Measurements from ENCODE around the gene UVRAG.

DNA sequence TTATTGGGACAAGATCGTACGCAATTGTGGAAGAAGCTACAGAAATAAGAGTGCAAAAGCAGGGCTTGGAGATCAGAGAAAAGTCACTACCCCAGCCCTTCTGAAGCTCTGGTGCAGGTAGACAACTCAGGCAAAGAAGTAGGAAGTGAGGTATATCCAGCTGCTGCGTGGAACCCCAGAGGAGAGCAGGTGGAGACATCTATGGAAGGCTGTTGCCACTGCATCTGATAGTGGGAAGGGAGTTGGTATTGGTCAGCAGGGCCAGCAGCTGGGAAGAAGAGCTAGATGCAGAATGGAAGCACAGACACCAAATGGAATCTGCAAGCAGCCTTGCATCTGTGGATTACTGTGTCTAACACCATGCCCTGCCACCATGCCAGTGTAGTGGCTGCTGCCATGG is 226.2 kb downstream of the UVRAG start:
- no peak for TF ChIP-seq CHD1 (IDR thresholded peaks at IDR 0.05; ENCODE audit: low read depth, low read length)
- no peak for TF ChIP-seq RAD21 (IDR thresholded peaks at IDR 0.05; ENCODE audit: low read length)
- TF ChIP-seq, protein P1, sequence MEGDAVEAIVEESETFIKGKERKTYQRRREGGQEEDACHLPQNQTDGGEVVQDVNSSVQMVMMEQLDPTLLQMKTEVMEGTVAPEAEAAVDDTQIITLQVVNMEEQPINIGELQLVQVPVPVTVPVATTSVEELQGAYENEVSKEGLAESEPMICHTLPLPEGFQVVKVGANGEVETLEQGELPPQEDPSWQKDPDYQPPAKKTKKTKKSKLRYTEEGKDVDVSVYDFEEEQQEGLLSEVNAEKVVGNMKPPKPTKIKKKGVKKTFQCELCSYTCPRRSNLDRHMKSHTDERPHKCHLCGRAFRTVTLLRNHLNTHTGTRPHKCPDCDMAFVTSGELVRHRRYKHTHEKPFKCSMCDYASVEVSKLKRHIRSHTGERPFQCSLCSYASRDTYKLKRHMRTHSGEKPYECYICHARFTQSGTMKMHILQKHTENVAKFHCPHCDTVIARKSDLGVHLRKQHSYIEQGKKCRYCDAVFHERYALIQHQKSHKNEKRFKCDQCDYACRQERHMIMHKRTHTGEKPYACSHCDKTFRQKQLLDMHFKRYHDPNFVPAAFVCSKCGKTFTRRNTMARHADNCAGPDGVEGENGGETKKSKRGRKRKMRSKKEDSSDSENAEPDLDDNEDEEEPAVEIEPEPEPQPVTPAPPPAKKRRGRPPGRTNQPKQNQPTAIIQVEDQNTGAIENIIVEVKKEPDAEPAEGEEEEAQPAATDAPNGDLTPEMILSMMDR (conservative IDR thresholded peaks at IDR 0.05; ENCODE audit: low read depth, low read length): no peak
- no peak for TF ChIP-seq POLR2A (IDR thresholded peaks at IDR 0.05; ENCODE audit: low read depth, low read length)
- no peak for TF ChIP-seq MAFK (IDR thresholded peaks at IDR 0.05; ENCODE audit: low read depth, low read length)

Measured in IMR-90 (cell line).